IPS-NIHi11 (cell line): ENCODE results near the gene ORC3.
A peak's percentile ranks its signal among the peaks of the same experiment; 100 is the strongest.
"Not testable (repeated sequence)": the region's sequence is repeated elsewhere in the genome, so short reads cannot be mapped to it uniquely, and the experiment has no call there.

Experiments used
- DNase-seq: peaks from one replicate; pipeline ENCODE4 v3.0.0; 2012; ENCODE audit warnings: mixed read lengths, low spot score

The ORC3 gene

DNA sequence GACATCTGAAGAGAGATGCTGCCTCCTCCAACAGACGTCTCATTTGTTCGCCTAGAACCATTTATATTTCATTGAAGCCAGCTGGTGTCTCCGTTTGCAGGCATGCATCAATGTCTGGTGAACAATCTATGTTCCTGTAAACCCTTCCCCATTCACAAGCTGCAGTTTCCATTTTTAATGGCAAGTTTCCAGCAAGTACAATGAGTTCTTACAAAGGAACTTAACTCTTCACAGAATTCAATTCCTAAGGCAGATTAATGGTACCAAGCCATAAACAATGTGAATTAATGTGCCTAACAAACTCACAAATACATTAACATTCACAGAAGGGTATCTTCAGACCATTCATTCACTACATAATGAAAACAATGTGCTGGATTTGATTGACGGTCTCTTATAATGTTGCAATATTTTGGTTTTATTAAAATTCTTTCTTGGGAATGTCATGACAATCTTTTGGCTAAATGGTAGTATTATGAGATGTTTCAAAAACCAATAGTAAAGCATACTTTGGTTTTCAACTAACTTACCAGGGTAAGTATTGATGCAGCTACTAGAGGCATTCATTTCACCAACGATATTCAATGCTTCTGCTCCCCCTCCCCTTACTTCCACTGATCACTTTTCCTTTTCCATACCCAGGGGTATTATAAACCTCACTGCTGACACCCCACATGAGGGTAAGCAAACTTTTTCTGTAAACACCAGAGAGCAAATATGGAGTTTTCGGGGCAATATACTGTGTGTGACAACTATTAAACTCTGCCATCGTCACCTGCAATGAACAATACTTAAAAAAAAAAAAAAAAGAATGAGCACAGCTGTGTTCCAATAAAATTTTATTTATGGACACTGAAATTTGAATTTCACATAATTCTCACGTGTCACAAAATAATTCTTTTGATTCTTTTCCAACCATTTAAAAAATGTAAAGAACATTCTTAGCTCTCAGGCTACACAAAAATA, 107.9 kb downstream of the ORC3 start:
- no peak for DNase-seq

DNA sequence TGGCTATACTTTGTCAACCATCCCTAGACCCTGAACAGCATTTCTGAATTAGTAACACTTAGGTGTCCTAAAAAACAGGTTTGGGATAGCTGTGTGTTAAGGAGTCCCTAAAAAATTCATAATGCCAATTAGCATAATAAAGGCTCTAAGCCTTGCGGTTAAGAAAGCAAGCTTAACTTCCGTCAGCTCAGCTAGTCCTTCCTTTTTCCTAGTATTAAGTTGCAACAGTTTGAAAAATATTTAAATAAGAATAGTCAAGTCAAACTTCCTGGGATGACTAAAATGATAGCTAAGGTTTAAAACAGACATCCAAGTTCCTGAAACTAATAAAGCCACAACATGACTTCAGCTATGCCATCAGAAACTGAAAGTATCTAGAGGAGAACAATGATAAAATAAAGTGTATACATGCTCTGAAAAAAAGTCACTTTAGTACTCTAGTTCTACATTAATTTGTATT, 108.6 kb downstream of the ORC3 start:
- no peak for DNase-seq

GRCh38 chr6:87699576-87699975, 109.6 kb downstream of the ORC3 start:
- no peak for DNase-seq

GRCh38 chr6:87700397-87701343, 110.7 kb downstream of the ORC3 start:
- peak; percentile 30 for DNase-seq

DNA sequence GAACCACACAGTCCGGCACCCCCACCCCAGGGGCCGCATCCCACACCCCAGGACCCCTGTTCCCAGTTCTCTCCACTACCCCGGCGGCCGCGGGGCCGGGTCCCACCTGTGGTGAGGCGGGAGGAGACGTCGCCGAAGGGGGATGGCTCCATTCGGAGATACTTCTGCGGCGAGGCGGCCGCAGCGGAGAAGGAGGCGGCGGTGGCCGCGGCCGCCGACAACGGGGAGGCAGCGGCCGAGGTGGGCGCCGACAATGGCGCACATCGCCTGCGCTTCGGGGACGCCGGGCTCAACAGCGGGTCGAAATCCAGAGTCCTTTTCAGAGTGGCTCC, 111.4 kb downstream of the ORC3 start:
- DNase-seq = no peak

GRCh38 chr6:87701676-87702588, 112.0 kb downstream of the ORC3 start, which contains the start of gene AKIRIN2:
TSS of gene AKIRIN2 (minus strand) at chr6:87702233. CDS start at chr6:87701684, 549 bp downstream.
- DNase-seq = peak; percentile 89

GRCh38 chr6:87702589-87702945, 112.6 kb downstream of the ORC3 start:
- DNase-seq = peak; percentile 39

DNA sequence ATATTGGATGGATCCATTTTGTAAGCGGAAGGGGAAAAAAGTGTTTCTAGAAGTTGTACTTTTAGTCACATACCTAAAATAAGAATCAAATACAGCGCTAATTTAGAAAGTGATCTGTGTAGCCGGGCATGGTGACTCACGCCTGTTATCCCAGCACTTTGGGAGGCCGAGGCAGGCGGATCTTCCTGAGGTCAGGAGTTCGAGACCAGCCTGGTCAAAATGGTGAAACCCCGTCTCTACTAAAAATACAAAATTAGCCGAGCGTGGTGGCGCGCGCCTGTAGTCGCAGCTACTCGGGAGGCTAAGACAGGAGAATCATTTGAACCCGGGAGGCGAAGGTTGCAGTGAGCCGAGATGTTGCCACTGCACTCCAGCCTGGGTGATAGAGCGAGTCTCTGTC, 113.1 kb downstream of the ORC3 start:
- DNase-seq = not testable (repeated sequence)

DNA sequence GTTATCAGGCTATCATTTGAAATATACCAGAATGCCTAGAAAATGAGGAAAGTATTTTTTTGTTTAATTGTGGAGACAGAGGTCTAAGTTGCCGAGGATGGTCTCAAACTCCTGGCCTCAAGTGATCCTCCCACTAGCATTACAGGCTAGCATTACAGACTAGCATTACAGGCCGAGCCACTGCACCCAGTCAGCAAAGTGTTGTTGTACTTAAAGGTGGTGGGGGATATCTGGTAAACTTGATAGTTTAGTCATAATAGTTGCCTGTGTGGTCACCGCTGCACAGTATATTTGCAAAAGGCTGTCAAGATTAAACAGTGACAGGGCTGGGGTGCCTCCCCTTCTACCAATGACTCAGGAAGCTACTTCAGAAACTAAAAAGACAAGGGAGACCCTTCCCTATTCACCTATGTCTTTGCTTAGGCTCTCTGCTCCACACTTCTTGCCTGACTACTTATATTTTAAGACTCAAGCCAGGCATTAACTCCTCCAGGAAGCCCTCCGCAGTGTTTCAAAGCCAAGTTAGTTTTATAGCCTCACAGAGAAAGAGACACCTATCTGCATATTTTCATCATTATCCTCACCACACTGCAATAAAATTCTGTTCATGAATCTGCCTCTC, 115.2 kb downstream of the ORC3 start:
- no peak for DNase-seq

GRCh38 chr6:87706187-87706966, 116.4 kb downstream of the ORC3 start:
- DNase-seq = no peak

DNA sequence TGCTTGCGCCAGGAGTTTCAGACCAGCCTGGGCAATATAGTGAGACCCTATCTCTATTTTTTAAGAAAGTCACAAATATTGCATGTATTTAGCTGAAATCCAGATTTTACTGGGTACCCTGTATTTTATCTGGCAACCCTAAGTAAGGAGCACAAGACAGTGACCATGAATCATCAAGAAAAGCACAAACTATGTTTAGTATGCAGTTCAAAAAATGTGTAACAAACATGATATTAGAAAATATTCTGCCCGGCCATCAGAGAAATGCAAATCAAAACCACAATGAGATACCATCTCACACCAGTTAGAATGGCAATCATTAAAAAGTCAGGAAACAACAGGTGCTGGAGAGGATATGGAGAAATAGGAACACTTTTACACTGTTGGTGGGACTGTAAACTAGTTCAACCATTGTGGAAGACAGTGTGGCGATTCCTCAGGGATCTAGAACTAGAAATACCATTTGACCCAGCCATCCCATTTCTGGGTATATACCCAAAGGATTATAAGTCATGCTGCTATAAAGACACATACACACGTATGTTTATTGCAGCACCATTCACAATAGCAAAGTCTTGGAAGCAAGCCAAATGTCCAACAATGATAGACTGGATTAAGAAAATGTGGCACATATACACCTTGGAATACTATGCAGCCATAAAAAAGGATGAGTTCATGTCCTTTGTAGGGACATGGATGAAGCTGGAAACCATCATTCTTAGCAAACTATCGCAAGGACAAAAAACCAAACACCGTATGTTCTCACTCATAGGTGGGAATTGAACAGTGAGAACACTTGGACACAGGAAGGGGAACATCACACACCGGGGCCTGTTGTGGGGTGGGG, 118.9 kb downstream of the ORC3 start:
- DNase-seq = not testable (repeated sequence)

DNA sequence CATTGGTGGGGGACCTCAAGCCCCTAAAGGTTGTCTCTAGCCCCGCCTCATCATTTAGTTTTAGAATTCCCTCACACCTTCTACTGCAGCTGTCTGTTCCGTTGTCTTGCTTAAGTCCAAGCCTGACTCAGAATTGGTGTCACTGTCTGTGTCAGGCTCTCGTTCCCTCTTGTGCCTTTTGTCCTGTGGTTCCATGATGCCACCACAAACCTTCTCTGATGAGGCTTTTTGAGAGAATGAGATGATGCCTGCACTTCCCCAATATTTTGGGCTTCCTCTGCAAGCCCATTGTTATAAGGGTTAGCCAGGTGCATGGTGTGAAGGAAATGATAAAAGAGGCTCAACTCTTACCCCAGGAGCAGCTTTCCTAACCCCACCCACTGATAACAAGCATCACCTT, 120.2 kb downstream of the ORC3 start:
- no peak for DNase-seq

DNA sequence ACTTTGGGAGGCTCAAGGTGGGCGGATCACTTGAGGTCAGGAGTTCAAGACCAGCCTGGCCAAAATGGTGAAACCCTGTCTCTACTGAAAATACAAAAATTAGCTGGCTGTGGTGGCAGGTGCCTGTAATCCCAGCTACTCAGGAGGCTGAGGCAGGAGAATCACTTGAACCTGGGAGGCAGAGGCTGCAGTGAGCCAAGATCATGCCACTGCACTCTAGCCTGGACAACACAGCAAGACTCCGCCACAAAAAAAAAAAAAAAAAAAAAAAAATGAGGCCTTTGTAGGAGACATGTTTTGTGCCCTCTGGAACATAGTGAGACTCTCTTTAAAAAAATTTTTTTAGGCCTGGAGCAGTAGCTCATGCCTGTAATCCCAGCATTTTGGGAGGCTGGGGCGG, 122.8 kb downstream of the ORC3 start:
- DNase-seq = not testable (repeated sequence)

GRCh38 chr6:87714093-87714842, 124.3 kb downstream of the ORC3 start:
- DNase-seq = no peak
